HT-29 (cell line): ENCODE results near the gene NPAS3. TPM values are rescaled to one million over a fixed set of nuclear protein-coding genes. Genes with fewer than 3 reads are reported as not detected.

Experiments
- DNase-seq: peaks from one replicate; pipeline ENCODE4 v3.0.0-alpha.2; 2015; ENCODE audit warnings: low spot score
- total RNA-seq: library from RNA; depleted of rRNA; stranded (reverse); fragments of >200 nt; shearing (Covaris generic); gene quantifications from 2 replicates; pipeline ENCODE4 v1.2.3, GENCODE V29; 2014; rRNA removed

Gene NPAS3
- total RNA-seq: not detected in 2 replicates

DNA sequence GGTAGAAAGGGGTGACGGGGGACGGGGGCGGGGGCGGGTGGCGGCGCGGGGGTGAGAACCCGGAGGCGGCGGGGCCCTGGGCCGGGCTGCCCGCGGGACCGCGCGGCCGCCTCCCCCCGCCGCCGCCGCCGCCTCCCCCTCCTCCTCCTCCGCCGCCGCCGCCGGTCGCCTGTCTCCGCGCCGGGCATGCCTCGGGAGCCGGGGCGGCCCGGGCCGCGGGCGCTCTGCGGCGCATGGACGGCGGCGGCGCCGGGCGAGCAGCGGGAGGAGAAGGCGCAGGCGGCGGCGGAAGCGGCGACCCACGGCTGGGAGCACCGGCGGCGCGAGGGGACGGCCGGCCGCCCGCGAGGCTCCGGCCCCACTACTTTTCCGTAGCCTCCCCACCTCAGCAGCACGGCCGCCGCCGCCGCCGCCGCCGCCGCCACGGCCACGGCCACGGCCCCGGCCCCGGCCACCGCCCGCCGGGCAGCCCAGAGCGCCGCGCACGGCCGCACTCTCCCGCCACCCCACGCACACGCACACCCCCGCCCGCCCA, at the start of gene NPAS3:
TSS of gene NPAS3 (plus strand) at position 161 of the 535 bp plus-strand sequence.
- no peak for DNase-seq

DNA sequence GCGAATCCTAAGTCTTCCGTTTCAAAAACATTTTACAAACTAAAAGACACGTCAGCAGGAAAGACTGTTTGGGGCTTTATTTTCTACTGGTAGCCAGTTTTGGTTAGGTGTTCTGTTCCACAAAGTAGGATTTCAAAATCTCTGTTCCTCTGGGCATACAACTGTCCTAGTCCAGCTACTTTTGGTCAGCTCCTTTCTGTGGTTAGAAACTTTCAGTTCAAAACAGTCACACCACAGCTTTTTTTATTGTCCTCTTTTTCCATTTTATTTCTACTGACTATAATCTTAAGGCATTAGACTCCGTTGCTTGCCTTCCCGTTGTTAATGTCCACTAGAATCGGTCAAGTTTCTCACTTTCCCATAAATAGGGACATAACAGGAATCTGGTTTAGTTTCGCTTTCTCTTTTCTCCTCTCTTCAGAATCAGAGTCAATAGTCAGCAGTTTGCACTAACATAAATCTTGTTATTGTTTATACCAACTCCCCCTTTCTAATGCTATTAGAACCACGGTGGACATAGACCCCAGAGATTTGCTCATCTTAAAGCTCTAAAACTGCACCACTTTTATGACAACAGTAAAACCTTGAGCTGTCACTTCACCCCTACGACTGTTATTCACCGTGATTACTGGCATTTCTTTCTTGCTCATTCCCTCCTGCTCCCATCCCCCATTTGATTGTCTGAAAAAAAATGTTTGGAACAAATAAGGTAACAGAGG, 41.5 kb upstream of the NPAS3 start:
- peak; percentile 4 for DNase-seq

DNA sequence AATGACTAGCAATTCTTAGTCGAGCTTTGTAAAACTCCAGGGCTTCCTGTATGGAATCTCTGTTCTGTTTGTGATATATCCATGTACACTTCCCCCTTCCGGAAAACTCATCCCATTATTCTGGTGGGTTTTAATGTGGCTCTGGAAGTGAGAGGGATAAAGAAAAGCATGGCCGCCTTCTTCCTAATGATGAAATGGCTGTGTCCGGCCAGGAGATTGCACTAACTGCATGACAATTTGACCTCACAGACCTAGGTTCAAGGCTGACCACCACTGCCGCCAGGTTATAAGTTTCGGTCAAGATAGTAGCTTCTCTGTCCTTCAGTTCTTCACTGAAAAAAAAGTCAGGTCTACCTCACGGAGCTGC, 41.0 kb upstream of the NPAS3 start:
- no peak for DNase-seq

DNA sequence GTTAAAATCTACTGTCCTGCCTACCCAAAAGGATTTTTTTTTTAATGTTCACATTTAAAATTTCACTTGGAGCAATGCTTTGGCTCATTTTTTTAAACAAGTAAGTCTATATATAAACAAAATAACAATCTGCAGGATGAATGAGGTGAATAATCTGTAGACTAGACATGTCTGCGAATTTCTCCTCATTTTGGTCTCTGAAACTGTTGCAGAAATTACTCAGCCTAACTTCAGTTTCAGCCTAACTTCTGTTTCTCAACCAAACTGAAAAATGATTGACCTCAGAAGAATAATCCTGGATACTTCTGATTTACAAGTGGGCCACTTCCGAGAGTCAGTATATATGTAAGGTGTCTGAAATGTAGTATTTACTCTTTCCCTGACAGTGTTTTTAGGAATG, 39.8 kb upstream of the NPAS3 start:
- DNase-seq: no peak

DNA sequence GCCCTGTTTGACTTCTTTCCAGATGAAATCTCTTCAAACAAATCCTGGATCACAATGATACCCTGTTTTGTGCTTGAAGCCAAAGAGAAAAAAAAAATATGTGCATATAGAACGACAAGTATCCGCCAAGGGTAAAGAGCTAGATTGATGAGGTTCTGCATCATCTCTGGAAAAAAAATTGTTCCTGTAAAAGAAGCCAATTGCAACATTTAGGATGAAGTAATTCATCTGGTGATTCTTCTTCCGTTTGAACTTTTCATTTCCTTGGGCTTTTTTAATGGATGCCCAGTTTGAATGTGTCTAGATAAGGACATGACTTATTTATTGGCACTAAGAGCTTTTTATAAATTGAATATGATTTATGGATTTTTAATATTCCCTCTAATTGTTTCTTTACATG, 38.1 kb upstream of the NPAS3 start:
- no peak for DNase-seq

DNA sequence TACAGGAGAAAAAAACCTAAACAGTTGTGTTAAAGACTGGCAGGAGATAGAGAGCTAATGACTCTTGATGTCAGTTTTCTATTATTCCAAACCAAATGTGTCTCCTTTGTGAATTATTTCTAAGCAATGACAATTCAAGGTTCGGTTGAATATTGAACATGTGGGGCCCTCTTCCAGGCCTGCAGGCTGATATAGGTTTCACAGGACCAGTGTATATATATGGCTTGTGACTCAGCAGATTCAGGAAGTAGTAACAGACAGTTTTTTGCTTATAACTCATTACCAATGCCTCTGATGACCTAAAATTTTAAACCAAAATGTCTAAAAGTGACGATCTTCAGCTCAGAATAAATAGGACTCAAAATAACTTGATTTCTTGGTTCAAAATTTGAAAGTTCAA, 33.7 kb upstream of the NPAS3 start:
- no peak for DNase-seq

DNA sequence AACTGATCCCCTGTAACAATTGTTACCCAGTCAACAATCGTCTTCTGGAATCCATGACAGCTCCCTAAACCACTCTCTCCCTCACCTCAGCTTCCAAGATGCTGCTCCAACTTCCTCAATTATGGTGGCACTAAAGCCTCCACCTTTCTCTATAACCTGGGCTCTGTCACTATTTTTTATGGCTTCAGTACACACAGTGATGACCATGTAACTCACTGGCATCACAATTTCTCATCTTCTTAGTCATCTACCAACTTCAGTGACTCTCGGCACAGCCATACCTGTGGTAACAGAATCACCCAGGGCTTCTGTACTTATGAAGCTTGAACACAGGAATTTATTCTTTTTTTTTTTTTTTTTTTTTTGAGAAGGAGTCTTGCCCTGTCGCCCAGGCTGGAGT, 32.0 kb upstream of the NPAS3 start:
- no peak for DNase-seq

DNA sequence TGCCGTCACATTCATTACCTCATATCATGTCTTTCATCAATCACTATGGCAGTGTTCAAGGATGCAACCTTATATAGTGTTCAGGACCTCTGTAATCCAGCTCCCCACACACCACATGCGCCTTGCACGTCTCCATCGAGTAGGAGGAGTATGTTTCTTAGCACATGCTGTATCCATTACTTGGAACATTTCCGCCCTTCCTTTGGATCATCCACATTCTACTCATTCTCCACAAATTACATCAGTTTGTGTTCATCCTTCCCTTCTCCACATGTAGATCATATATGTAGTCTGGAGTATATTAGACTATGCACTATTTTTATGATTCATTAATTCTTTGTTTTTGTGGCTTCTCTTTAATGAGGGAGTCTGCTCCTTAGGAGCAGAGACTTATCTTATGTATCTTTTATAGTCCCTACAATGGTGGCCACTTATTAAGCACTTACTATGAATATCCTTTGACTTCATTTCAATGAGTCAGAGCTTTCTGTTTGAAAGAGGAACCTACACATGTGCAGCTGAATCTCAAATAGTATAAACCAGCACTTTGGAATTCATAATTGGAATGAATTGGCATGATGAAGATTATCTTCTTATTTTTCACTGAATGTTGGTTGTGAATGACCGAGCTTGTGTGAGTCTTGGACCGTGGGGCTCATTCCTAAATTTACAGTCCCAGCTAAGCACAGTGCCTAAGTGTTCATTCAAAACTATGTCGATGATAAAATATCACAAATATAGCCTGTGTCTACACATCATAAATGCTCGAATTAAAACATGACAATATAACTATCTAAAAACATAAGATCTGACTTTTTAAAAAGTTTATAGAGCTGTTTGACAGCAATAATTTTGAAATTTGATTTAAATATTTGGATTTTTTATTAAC, 30.2 kb upstream of the NPAS3 start:
- no peak for DNase-seq

DNA sequence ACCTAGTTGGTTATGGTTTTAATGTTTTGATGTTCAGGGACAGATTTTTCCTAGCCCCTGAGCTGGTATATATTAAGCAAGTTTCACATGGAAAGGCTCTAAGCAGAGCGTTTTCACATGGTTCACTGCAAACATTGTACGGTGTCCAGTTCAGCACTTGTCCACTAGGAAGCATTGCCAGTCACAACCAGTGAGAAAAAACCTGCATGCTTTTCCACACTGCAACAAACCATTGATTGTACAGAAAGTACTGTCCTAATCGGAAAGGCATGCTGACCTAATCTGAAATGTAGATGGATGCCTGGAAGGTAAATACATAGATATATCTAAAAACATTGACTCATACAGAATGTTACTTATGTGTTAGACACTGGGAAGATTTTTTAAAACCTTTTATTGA, 25.0 kb upstream of the NPAS3 start:
- no peak for DNase-seq

DNA sequence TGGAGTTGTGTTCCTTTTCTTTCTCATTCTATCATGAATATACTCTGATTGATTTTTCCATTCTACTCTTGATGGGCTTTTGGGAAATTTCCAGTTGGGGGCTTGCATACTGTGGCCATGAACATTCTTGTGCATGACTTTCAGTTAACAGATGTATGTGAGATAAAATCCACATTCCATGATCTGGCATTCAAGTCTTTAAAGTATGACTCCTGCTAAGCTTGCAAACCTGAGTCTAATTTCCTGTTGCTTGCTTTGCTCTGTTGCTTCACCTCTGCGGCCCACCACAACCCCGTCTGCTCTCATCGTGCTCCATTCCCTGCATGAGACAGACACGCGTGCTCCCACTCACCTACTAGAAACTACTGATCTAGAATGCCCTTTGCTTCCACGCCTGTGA, 24.3 kb upstream of the NPAS3 start:
- DNase-seq: no peak

DNA sequence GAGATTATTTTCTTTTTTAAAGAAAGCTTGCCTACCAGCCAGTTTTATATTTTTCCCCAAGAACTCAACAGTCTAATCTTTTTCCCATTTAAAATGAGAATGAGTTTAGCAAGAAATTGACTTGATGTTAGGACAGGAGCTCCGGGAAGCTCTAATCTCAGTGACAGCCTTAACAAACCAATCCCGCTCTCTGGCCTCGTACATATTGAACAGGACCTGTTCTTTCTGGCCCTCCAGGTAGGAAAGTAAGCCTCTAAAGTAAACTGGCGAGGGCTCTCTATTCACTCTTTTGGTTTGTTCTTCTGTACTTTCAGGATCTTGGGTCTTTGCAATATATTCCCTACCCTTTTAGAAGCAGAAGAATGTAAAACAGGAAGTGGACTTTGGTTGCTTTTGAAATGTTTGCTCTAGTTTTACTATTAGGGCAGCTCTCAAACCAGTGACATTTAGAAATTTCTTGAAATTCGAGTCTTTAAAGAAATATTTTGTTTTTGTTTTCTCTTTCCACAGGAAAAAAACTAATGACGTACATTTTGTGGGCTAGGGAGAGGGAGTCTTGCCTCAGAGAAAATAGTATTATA, 17.9 kb upstream of the NPAS3 start:
- DNase-seq: no peak

DNA sequence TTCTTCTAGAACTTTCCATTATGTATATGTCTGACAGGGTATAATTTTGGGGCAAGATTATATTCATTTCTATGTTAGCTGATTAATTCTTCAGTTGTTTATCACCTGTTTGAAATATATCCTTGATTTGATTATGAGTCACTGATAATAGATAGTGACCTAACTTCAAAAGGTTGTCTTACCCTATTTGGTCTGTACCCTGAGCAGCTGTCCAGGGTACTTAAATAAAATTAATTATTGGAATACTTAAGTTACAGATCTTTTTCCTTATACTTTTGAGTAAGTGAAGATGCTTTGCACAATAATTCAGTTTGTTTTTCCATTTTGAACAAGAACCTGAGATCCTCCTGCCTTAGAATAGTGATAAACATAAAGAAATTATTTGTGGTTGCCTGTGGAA, 13.2 kb upstream of the NPAS3 start:
- no peak for DNase-seq

DNA sequence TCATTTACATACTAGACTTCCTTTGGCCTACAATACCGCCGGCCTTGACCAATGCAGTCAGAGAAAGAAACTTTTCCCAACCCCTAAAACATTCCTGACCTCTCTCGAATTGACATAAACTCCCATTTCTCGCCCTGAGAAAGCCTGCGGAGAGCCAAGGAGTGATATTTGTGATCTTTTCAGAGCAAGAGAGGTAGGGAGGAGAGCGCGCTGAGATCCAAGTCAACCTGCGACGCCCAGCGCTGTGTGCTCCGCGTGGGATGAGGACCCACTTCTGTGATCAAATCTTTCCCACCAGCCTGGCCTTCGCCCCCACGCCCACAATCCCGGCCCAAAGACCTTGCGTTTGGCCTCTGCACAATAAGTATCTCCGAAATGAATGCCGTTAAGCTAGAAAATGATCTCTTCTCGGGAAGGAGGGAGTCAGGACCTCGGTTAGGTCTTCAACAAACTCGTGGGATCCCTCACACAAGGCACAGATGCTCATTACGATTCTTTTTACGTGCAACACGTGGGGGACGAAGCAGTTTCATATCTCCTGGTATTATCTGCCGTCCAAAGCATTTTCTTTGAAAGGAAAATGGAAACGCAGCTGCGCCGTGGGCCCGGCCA, 6.3 kb upstream of the NPAS3 start:
- no peak for DNase-seq

DNA sequence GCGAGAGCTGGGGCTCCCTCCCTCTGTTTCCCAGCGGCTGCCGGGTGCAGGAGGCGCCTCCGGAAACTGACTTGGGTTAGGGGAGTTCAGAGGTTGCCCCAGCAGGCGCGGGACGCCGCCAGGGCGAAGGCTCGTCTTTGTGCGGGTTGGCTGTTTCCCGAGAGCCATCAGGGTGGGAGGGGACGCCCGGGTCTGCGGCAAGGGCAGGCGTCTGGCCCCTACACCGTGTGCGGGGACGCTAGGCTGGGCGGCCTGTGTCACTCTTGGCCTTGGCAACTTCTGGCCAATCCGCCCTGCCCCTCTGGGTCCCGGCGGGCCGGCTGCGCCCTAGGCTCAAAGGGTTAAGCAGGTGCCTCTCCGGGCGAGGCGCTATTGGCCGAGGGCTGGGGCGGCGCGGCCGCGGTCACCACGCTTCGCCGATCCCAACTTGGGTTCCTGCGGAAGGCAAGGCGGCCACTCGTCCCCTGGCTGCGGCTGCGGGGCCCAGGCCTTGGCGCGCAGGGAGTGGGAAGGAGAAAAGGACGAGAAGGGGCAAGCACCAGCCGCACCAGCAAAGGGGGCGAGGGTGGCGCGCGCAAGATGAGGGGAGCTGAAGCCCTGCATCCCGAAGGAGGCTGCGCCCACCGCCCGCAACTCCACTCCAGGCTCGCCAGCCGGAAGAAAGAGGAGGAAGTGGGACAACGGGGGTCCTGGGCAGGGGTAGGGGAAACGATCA, 5.6 kb upstream of the NPAS3 start:
- DNase-seq: no peak

DNA sequence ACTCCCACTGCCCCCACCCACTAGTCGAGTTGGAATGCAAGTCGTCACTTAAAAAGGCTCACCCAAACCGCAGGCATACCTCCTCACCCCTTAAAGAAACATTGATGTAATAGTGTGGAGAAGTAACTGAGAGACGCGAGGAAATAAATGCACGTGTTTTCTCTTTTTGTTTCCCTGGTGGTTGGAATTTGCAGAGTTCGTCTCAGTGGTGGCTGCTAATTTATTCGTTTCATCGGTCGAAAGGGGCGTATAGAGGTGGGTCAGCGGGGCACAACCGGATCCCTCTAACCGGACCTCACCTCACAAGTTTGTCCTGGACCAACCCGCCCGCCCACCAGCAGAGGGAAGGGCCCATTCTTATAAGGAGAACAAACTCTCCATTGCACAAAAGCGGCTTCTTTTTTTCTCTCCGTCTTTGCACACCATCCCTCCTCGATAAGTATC, 5.0 kb upstream of the NPAS3 start:
- no peak for DNase-seq

DNA sequence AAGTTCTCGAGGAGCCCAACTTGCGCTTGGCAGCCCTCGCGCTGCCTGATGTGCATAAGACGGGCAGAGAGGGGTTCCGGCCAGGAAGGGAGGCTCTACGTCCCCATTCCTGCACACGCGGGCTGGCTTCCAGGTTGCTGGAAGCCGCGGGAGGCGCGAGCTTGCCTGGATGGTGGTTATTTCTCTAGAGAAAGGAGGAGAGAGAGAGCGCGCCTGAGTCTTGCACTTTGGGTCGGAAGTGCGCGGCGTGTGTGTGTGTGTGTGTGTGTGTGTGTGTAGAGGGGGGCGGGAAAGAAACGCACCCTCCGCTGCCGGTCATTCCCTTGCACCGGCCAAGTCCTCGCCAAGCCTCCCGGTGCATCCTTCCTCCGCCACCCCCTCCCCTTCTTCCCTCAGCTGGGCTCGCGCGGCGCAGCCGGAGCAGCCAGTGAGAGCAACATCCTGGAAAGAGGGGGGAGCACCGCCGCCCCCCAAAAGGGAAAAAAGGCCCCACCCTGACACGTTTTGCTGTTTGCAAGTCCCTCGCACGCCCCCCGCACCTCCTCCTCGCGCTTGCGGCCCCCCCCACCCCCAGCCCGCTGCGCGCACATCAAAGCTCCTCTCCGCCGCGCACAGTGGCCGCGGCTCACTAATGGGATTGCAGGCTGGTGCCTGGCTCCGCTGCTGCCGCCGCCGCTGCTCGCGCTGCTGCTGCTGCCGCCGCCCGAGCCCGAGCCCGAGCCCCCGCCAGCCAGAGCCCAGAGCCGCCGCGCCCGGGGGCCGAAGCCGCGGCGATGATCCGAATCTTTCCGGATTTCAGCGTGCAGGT, 4.4 kb upstream of the NPAS3 start:
- DNase-seq: no peak

DNA sequence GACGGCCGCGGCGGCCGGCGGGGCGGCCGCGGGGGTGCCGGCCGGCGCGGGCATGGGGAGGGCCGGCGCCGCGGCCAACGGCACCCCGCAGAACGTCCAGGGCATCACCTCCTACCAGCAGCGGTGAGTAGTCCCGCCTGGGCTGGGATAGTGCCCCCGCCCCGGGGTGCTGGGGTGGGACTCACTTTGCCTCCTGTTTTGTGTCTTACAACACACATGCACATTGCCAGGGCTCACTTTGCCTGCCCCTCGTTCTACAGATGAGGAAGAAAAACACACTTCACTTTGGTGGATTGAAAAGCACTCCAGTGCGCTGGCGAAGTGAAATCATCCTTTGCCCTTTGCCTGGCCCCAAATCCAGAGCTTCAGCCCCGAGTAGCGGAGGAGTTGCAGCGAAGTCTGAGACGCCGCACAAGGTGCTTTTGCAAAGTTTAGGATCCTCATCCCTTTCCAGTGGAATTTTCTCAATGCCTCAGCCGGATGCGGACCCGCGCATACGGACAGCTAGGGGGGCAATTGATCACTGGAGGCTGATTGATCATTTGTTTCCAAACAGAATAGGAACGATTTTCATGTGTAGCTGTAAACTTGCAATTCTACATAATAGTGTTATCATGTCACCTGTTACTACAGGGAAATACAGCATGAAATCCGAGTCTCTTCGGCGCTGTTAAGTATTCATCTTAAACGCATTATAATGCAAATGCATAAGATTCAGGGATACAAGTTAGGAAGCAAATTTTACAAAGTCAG, 3.6 kb upstream of the NPAS3 start:
- DNase-seq: no peak

DNA sequence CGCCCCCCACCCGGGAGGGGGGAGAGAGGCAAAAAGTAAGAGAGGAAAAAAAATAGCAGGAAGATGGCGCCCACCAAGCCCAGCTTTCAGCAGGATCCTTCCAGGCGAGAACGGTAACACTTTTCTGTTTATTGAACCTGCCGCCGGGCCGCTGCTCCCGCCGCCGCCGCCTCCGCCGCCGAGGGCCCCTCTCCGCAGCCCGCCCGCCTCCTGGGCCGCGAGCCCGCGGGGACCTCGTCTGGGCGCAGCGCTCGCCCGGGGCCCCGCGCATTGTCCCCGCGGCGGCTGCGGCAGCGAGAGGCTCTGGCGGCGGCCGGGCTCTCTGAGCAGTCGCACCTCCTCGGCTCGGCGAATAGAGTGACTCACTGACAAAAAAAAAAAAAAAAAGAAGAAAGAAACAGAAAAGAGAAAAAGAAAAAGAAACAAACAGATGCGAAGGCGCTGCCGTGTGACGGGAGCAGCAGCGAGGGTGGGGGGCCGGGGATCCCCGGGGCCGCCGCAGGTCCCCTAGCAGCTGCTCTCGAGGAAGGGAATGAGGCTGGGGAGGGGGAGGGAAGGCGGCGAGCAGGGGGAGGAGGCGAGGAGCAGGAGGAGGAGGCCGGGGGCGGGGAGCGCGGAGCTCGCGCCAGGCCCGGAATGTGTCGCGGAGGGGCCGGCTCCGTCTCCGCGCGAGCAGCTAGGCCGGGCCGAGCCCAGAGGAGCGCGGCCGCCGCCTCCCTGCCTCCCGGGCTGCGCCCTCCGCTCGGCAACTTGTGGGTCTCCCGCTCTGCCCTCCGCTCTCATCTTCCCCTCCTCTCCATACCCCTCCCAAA, 781 bp downstream of the NPAS3 start:
- DNase-seq: no peak
